ENCODE data around the gene MORN1. TPM values are rescaled to one million over a fixed set of nuclear protein-coding genes. Genes with fewer than 3 reads are reported as not detected.

Gene MORN1
- total and polyA plus RNA-seq, 10 of the 15 experiments (the other 5 are each of a cell fraction or from before 2014, with no cell fraction given), result 0.76 to 7.9 (median 5.5) TPM

- TF ChIP-seq BACH1 (IDR thresholded peaks at IDR 0.05; ENCODE audit: borderline replicate concordance) (no peak), CBFB (IDR thresholded peaks at IDR 0.05; ENCODE audit: low read depth) (no peak), IKZF2 (IDR thresholded peaks at IDR 0.05) (no peak), RCOR1 (conservative IDR thresholded peaks at IDR 0.05; ENCODE audit: low read depth, low read length) (no peak), REST (IDR thresholded peaks at IDR 0.05; ENCODE audit: low read depth, low read length) (no peak), CHD1 (IDR thresholded peaks at IDR 0.05; ENCODE audit: low read depth, low read length) (no peak), FOS (IDR thresholded peaks at IDR 0.05; ENCODE audit: borderline replicate concordance, extremely low read depth, insufficient read length) (no peak), ZNF24 (IDR thresholded peaks at IDR 0.05) (no peak), ZBTB4 (CRISPR knock-in tag; IDR thresholded peaks at IDR 0.05) (no peak), PAX5 (IDR thresholded peaks at IDR 0.05; ENCODE audit: borderline replicate concordance, low read depth, low read length) (no peak), CTCF (IDR thresholded peaks at IDR 0.05 in 2 of 3, conservative IDR thresholded peaks at IDR 0.05 in 1 of 3; ENCODE audit: control insufficient read depth in 2 of 3, extremely low read depth in 1 of 3, insufficient read depth in 1 of 3, low read depth in 3 of 3, low read length in 3 of 3) (no peak), TAF1 (IDR thresholded peaks at IDR 0.05; ENCODE audit: borderline replicate concordance, low read depth, low read length) (no peak)
These were observed 83.4 kb downstream of the MORN1 start (continued) for GRCh38 chr1:2307972-2308371.

Data from GM12878 (cell line).